SK-N-SH (cell line): ENCODE measurements around the gene IRAK3. TPM values are rescaled to one million over a fixed set of nuclear protein-coding genes. Genes with fewer than 3 reads are reported as not detected.

ENCODE experiments used
- CTCF ChIA-PET: fragments of 300-600, 350-600 bp; formaldehyde crosslinking; extraction: SDS; loops from one replicate; lab custom pipeline; 2021; lab: Yijun Ruan, JAX
- POLR2A ChIA-PET: fragments of 350-600 bp; sonication (Branson Sonifier 250); formaldehyde crosslinking; extraction: SDS; loops from one replicate; lab custom pipeline; 2020; ENCODE audit warnings: antibody characterized with exemption, inconsistent platforms; lab: Yijun Ruan, JAX
- DNase-seq: peaks from one replicate; pipeline ENCODE4 v3.0.0; 2012
- H2AFZ ChIP-seq: fragments of 200-600 bp; sonication (generic); 2 replicates; pipeline ENCODE4 v1.8.1; 2016; ENCODE audit warnings: antibody characterized with exemption, mild to moderate bottlenecking, low read depth
- H3F3A ChIP-seq: fragments of 200-600 bp; sonication (generic); replicated peaks from 2 replicates; pipeline ENCODE3; 2016; ENCODE audit warnings: antibody characterized with exemption, mild to moderate bottlenecking; ENCODE audit not compliant: insufficient read depth
- H3K27ac ChIP-seq, 2 experiments: fragments of 200-500 bp in 1 of 2; fragments of 200-600 bp in 1 of 2; sonication (Bioruptor generic) in 1 of 2; sonication (generic), shearing (Covaris generic) in 1 of 2; 2 replicates each; pipeline versions ENCODE4 v1.5.1 to v1.6.1; 2014 to 2016; ENCODE audit warnings: low read depth in 2 of 2, inconsistent platforms in 1 of 2, low read length in 1 of 2, mild to moderate bottlenecking in 1 of 2, mixed read lengths in 1 of 2
- H3K27me3 ChIP-seq: fragments of 200-600 bp; sonication (generic), shearing (Covaris generic); 2 replicates; pipeline ENCODE4 v1.6.1; 2016; ENCODE audit warnings: mixed run types; ENCODE audit not compliant: insufficient read depth
- H3K36me3 ChIP-seq, 2 experiments: fragments of 200-500 bp in 1 of 2; fragments of 200-600 bp in 1 of 2; sonication (Bioruptor generic) in 1 of 2; sonication (generic) in 1 of 2; replicated peaks in 1 of 2; 2 replicates each; pipeline versions ENCODE3 to v1.5.1; 2014 to 2016; ENCODE audit warnings: low read length in 1 of 2, mild to moderate bottlenecking in 1 of 2; ENCODE audit not compliant: insufficient read depth in 2 of 2, control insufficient read depth in 1 of 2
- H3K4me1 ChIP-seq, 2 experiments: fragments of 200-500 bp in 1 of 2; fragments of 200-600 bp in 1 of 2; sonication (Bioruptor generic) in 1 of 2; sonication (generic), shearing (Covaris generic) in 1 of 2; 2 replicates each; pipeline versions ENCODE4 v1.5.1 to v1.6.1; 2014 to 2016; ENCODE audit warnings: low read depth in 1 of 2, low read length in 1 of 2, mixed run types in 1 of 2; ENCODE audit not compliant: insufficient read depth in 2 of 2, control insufficient read depth in 1 of 2
- H3K4me2 ChIP-seq: fragments of 200-600 bp; sonication (generic), shearing (Covaris generic); 2 replicates; pipeline ENCODE4 v1.6.1; 2017; ENCODE audit warnings: mixed run types
- H3K4me3 ChIP-seq, 2 experiments: fragments of 200-500 bp in 1 of 2; fragments of 200-600 bp in 1 of 2; sonication (Bioruptor generic) in 1 of 2; sonication (generic), shearing (Covaris generic) in 1 of 2; 2 replicates each; pipeline versions ENCODE4 v1.5.1 to v1.8.1; 2014 to 2016; ENCODE audit warnings: low read depth in 2 of 2, inconsistent platforms in 1 of 2, low read length in 1 of 2, mild to moderate bottlenecking in 1 of 2, mixed read lengths in 1 of 2, moderate library complexity in 1 of 2
- H3K79me2 ChIP-seq: fragments of 200-600 bp; sonication (generic); 2 replicates; pipeline ENCODE4 v1.8.1; 2017; ENCODE audit warnings: mild to moderate bottlenecking; ENCODE audit not compliant: insufficient read depth
- H3K9ac ChIP-seq: fragments of 200-600 bp; sonication (generic); 2 replicates; pipeline ENCODE4 v1.6.1; 2017; ENCODE audit warnings: mixed run types
- H3K9me2 ChIP-seq: fragments of 200-600 bp; sonication (generic); 2 replicates; pipeline ENCODE4 v1.6.1; 2017; ENCODE audit warnings: mixed run types
- H3K9me3 ChIP-seq: fragments of 200-600 bp; sonication (generic); 2 replicates; pipeline ENCODE4 v1.6.1; 2017; ENCODE audit warnings: mixed run types, mild to moderate bottlenecking, moderate library complexity
- H4K20me1 ChIP-seq: fragments of 200-600 bp; sonication (generic); 2 replicates; pipeline ENCODE4 v1.6.1; 2017; ENCODE audit warnings: mild to moderate bottlenecking, mixed run types; ENCODE audit not compliant: insufficient read depth
- ELF1 ChIP-seq: IDR thresholded peaks from 2 replicates; pipeline ENCODE4 v1.4.0; 2012
- EP300 ChIP-seq, 2 experiments: IDR thresholded peaks; 2 replicates each; pipeline versions ENCODE4 v1.4.0 to v1.6.1; 2012; ENCODE audit warnings: borderline replicate concordance in 1 of 2, low read depth in 1 of 2, low read length in 1 of 2
- EZH2phosphoT487 ChIP-seq: fragments of 200-600 bp; sonication (generic); IDR thresholded peaks from 2 replicates; pipeline ENCODE4 v1.6.1; 2017; ENCODE audit warnings: low read depth, mixed run types, mild to moderate bottlenecking, antibody characterized with exemption, moderate library complexity, borderline replicate concordance
- FOSL2 ChIP-seq: IDR thresholded peaks from 2 replicates; pipeline ENCODE4 v1.4.0; 2012; ENCODE audit warnings: low read depth, mild to moderate bottlenecking, moderate library complexity, borderline replicate concordance
- GABPA ChIP-seq: IDR thresholded peaks from 2 replicates; pipeline ENCODE4 v1.4.0; 2012; ENCODE audit warnings: low read depth, mild to moderate bottlenecking
- MXI1 ChIP-seq: IDR thresholded peaks from 2 replicates; pipeline ENCODE4 v1.6.1; 2012; ENCODE audit warnings: mild to moderate bottlenecking, low read depth, low read length, improper control_type of control experiment
- NFIC ChIP-seq: IDR thresholded peaks from 2 replicates; pipeline ENCODE4 v1.4.0; 2012; ENCODE audit warnings: borderline replicate concordance
- POLR2AphosphoS5 ChIP-seq: IDR thresholded peaks from 2 replicates; pipeline ENCODE4 v1.6.1; 2012; ENCODE audit warnings: low read depth, low read length
- RCOR1 ChIP-seq: fragments of 150-350 bp; IDR thresholded peaks from 2 replicates; pipeline ENCODE4 v1.6.1; 2017; ENCODE audit warnings: antibody characterized with exemption, low read length
- SMC3 ChIP-seq: IDR thresholded peaks from 2 replicates; pipeline ENCODE4 v1.6.1; 2012; ENCODE audit warnings: low read depth, low read length, improper control_type of control experiment
- TAF1 ChIP-seq: IDR thresholded peaks from 2 replicates; pipeline ENCODE4 v1.6.1; 2012; ENCODE audit warnings: low read depth, mild to moderate bottlenecking, low read length, moderate library complexity, borderline replicate concordance
- YY1 ChIP-seq: IDR thresholded peaks from 2 replicates; pipeline ENCODE4 v1.4.0; 2012; ENCODE audit warnings: low read depth, mild to moderate bottlenecking
- WGBS: methylation state at CpG from one replicate; pipeline ENCODE4 v1.1.6; 2017; ENCODE audit warnings: low lambda C conversion rate; 5-methylcytosine and 5-hydroxymethylcytosine counted together
- polyA plus RNA-seq, 3 experiments: library from polyadenylated mRNA; depleted of rRNA; stranded (reverse); fragments of >200 nt; gene quantifications; 2 replicates each; pipeline ENCODE4 v1.2.3, GENCODE V29; 2012
- TF ChIP-seq, protein P1 (sequence below): fragments of 200-600 bp; sonication (generic); IDR thresholded peaks from 2 replicates; pipeline ENCODE4 v1.6.1; 2017; ENCODE audit warnings: antibody characterized with exemption, mild to moderate bottlenecking, moderate library complexity
- TF ChIP-seq, protein P2 (sequence below): fragments of 150-350 bp; IDR thresholded peaks from 2 replicates; pipeline ENCODE4 v1.6.1; 2017; ENCODE audit warnings: antibody characterized with exemption, low read length, low read depth, borderline replicate concordance
- TF ChIP-seq, protein P3 (sequence below): fragments of 150-350 bp; IDR thresholded peaks from 2 replicates; pipeline ENCODE4 v1.6.1; 2016; ENCODE audit warnings: mild to moderate bottlenecking, low read depth, low read length
- TF ChIP-seq, protein P4 (sequence below): IDR thresholded peaks from 2 replicates; pipeline ENCODE4 v1.4.0; 2012; ENCODE audit warnings: low read depth
- TF ChIP-seq, protein P5 (sequence below): IDR thresholded peaks from 2 replicates; pipeline ENCODE4 v1.4.0; 2012; ENCODE audit warnings: low read depth, borderline replicate concordance
- TF ChIP-seq, protein P6 (sequence below): IDR thresholded peaks from 2 replicates; pipeline ENCODE4 v1.4.0; 2012; ENCODE audit warnings: low read depth, borderline replicate concordance
- TF ChIP-seq, protein P7 (sequence below): IDR thresholded peaks from 2 replicates; pipeline ENCODE4; 2012

The IRAK3 gene
- polyA plus RNA-seq, 1 of the 3 experiments (the other 2 are of a cell fraction): not detected

DNA sequence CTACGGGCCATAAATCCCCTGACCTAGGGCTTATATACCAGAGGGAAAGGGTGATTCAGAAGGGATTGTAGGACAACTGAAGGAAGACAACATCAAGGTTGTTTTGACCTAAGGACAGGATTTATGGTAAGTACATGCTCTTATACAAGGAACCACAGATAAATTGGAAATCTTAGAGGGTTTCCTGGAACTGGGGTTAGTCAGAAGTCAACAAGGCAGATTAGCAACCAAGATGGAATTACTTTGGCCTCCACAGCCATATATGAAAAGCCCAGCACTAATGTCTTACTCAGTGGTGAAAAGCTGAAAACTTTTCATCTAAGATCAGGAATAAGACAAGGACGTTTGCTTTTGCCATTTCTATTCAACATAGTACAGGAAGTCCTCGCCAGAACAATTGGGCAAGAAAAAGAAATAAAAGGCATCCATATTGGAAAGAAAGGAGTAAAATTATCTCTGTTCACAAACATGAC lies 24.6 kb upstream of the IRAK3 start:
- Histone ChIP-seq H3F3A (peaks cover 12% of the 10 kb centered on the region), H3K9me2 (no peaks in the 10 kb centered on the region), H3K9ac (no peak overlapping the region), H3K79me2 (peaks cover 92% of the 10 kb centered on the region), H3K27me3 (no peaks in the 10 kb centered on the region), H3K27ac (no peak overlapping the region), H3K9me3 (no peaks in the 10 kb centered on the region), H3K4me3 (no peak overlapping the region), H2AFZ (no peak overlapping the region), H3K4me2 (no peak overlapping the region), H3K4me1 (peaks cover 4 to 6% of the 10 kb centered on the region in 2 experiments; a peak in 3 of 4 replicates), H4K20me1 (no peaks in the 10 kb centered on the region; the same call in 1 of the 2 replicates), H3K36me3 (peaks cover 9 to 33% of the 10 kb centered on the region in 2 experiments)
- 91% methylated on average over 3 of the region's 3 CpGs for WGBS
- POLR2A ChIA-PET: interaction anchor here (0.6 kb wide), 1 partner anchor 153 kb away, joined by 7 read pairs; no protein-coding TSS in a partner anchor
- no peak for DNase-seq
- CTCF ChIA-PET: no interaction called here
- TF ChIP-seq FOSL2 (no peak), RCOR1 (no peak), EP300 (IDR thresholded peaks at IDR 0.05; ENCODE audit: borderline replicate concordance in 1 of 2, low read depth in 1 of 2, low read length in 1 of 2) (no peak), NFIC (no peak), TAF1 (no peak), ELF1 (no peak)
- TF ChIP-seq, protein P1, sequence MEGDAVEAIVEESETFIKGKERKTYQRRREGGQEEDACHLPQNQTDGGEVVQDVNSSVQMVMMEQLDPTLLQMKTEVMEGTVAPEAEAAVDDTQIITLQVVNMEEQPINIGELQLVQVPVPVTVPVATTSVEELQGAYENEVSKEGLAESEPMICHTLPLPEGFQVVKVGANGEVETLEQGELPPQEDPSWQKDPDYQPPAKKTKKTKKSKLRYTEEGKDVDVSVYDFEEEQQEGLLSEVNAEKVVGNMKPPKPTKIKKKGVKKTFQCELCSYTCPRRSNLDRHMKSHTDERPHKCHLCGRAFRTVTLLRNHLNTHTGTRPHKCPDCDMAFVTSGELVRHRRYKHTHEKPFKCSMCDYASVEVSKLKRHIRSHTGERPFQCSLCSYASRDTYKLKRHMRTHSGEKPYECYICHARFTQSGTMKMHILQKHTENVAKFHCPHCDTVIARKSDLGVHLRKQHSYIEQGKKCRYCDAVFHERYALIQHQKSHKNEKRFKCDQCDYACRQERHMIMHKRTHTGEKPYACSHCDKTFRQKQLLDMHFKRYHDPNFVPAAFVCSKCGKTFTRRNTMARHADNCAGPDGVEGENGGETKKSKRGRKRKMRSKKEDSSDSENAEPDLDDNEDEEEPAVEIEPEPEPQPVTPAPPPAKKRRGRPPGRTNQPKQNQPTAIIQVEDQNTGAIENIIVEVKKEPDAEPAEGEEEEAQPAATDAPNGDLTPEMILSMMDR: no peak
- TF ChIP-seq, protein P2, sequence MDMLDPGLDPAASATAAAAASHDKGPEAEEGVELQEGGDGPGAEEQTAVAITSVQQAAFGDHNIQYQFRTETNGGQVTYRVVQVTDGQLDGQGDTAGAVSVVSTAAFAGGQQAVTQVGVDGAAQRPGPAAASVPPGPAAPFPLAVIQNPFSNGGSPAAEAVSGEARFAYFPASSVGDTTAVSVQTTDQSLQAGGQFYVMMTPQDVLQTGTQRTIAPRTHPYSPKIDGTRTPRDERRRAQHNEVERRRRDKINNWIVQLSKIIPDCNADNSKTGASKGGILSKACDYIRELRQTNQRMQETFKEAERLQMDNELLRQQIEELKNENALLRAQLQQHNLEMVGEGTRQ: no peak
- TF ChIP-seq, protein P3, sequence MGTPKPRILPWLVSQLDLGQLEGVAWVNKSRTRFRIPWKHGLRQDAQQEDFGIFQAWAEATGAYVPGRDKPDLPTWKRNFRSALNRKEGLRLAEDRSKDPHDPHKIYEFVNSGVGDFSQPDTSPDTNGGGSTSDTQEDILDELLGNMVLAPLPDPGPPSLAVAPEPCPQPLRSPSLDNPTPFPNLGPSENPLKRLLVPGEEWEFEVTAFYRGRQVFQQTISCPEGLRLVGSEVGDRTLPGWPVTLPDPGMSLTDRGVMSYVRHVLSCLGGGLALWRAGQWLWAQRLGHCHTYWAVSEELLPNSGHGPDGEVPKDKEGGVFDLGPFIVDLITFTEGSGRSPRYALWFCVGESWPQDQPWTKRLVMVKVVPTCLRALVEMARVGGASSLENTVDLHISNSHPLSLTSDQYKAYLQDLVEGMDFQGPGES: no peak

DNA sequence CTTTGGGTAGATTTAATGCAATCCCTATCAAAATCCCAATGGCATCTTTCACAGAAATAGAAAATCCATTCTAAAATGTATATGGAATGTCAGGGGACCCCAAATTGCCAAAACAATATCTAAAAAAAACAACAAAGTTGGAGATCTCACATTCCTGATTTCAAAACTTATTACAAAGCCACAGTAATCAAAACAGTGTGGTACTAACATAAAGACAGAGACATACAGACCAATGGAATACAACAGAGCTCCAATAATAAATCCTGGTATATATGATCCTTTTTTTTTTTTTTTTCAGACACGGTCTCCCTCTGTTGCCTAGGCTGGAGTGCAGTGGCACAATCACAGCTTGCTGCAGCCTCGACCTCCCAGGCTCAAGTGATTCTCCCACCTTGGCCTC lies 23.9 kb upstream of the IRAK3 start:
- Histone ChIP-seq H2AFZ (no peak overlapping the region), H3K36me3 (peaks cover 3 to 26% of the 10 kb centered on the region in 2 experiments), H3K9ac (no peak overlapping the region), H3K79me2 (peaks cover 85% of the 10 kb centered on the region), H3K9me3 (no peaks in the 10 kb centered on the region), H3F3A (peaks cover 18% of the 10 kb centered on the region), H3K9me2 (no peaks in the 10 kb centered on the region), H4K20me1 (no peaks in the 10 kb centered on the region; the same call in 1 of the 2 replicates), H3K4me3 (no peak overlapping the region), H3K4me1 (peaks cover 4 to 6% of the 10 kb centered on the region in 2 experiments; a peak in 3 of 4 replicates), H3K27ac (no peak overlapping the region), H3K27me3 (no peaks in the 10 kb centered on the region), H3K4me2 (no peak overlapping the region)
- 85% methylated on average over 2 of the region's 2 CpGs for whole genome bisulfite sequencing
- DNase-seq: no peak
- CTCF ChIA-PET: interaction anchor here (0.6 kb wide), 1 partner anchor 406 kb away, joined by 3 read pairs; no protein-coding TSS in a partner anchor
- POLR2A ChIA-PET: no interaction called here
- no peak for TF ChIP-seq MXI1
- no peak for TF ChIP-seq EZH2phosphoT487
- no peak for TF ChIP-seq GABPA
- TF ChIP-seq YY1: no peak
- TF ChIP-seq, protein P4, sequence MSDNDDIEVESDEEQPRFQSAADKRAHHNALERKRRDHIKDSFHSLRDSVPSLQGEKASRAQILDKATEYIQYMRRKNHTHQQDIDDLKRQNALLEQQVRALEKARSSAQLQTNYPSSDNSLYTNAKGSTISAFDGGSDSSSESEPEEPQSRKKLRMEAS: no peak
- TF ChIP-seq POLR2AphosphoS5: no peak
- TF ChIP-seq SMC3: no peak
- TF ChIP-seq TAF1: no peak
- TF ChIP-seq, protein P5, sequence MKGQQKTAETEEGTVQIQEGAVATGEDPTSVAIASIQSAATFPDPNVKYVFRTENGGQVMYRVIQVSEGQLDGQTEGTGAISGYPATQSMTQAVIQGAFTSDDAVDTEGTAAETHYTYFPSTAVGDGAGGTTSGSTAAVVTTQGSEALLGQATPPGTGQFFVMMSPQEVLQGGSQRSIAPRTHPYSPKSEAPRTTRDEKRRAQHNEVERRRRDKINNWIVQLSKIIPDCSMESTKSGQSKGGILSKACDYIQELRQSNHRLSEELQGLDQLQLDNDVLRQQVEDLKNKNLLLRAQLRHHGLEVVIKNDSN: no peak
- TF ChIP-seq, protein P6, sequence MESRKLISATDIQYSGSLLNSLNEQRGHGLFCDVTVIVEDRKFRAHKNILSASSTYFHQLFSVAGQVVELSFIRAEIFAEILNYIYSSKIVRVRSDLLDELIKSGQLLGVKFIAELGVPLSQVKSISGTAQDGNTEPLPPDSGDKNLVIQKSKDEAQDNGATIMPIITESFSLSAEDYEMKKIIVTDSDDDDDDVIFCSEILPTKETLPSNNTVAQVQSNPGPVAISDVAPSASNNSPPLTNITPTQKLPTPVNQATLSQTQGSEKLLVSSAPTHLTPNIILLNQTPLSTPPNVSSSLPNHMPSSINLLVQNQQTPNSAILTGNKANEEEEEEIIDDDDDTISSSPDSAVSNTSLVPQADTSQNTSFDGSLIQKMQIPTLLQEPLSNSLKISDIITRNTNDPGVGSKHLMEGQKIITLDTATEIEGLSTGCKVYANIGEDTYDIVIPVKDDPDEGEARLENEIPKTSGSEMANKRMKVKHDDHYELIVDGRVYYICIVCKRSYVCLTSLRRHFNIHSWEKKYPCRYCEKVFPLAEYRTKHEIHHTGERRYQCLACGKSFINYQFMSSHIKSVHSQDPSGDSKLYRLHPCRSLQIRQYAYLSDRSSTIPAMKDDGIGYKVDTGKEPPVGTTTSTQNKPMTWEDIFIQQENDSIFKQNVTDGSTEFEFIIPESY: no peak
- TF ChIP-seq, protein P7, sequence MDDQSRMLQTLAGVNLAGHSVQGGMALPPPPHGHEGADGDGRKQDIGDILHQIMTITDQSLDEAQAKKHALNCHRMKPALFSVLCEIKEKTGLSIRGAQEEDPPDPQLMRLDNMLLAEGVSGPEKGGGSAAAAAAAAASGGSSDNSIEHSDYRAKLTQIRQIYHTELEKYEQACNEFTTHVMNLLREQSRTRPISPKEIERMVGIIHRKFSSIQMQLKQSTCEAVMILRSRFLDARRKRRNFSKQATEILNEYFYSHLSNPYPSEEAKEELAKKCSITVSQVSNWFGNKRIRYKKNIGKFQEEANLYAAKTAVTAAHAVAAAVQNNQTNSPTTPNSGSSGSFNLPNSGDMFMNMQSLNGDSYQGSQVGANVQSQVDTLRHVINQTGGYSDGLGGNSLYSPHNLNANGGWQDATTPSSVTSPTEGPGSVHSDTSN: no peak
- TF ChIP-seq ELF1: no peak
